ACHN (cell line): ENCODE data around the gene MLF2.
"Not testable (repeated sequence)": the region's sequence is repeated elsewhere in the genome, so short reads cannot be mapped to it uniquely, and the experiment has no call there.

ENCODE experiments used
- DNase-seq: peaks from one replicate; pipeline ENCODE4 v3.0.0-alpha.2; 2015
- in situ Hi-C: cut with HindIII; loops from 2 replicates; pipeline ENCODE4 v1.10.0; 2017; ENCODE audit warnings: low sequenced_read_pairs, low pct_ligation_motif_present, low pct_unique_long_range_greater_than_20kb

The MLF2 gene

DNA sequence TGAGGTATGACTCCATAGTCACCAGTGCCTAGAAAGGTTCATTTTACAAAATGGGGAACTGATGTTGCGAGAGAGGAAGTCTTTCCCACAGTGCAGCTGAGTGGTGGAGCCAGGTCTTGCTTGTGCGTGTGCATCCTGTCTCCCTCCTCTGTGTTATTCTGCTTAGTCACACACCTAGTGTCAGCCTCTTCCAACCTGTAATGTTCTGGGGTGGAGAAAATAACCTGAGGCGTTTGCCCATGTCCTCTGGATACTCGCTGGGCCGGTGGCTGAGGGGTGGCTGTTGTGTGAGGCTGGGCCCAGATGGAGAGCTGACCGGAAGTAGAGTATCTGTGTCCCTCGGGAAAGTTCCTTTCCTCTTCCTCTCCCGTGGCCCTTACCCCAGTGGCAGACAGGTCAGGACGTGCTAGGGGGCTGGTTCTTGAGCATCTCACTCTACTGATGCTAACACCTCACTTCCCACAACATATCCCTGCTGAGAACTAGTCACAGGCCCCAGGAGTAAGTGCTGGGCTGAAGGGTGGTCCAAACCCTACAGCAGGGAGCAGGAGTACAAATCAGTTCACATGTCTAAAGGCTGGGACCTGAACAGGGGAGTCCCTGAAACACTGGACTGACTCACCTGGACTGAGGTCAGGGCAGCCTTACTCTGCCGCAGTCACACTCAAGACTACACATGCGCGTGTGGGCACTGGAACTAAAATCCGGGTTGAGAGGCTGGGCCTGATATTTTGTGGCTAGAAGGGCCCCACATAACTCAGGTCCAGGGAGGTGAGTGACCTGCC lies 7.0 kb downstream of the MLF2 start:
- no peak for DNase-seq

GRCh38 chr12:6743300-6743699 lies 9.6 kb downstream of the MLF2 start:
- in situ Hi-C loops, DNase-seq: not testable (repeated sequence)

More for the DNA sequence above, 7.0 kb downstream of the MLF2 start:
- in situ Hi-C loops = no loop called here

- in situ Hi-C loops = no loop called here
- no peak for DNase-seq
Observed at GRCh38 chr12:6742834-6743233, 10.1 kb downstream of the MLF2 start.

DNA sequence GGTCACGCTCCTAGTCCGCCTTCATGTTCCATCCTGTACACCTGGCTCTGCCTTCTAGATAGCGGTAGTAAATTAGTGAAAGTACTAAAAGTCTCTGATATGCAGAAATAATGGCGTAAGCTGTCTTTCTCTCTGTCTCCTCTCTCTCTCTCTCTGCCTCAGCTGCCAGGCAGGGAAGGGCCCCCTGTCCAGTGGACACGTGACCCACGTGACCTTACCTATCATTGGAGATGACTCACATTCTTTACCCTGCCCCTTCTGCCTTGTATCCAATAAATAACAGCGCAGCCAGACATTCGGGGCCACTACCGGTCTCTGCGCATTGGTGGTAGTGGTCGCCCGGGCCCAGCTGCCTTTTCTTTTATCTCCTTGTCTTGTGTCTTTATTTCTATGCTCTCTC lies 10.9 kb downstream of the MLF2 start:
- DNase-seq, in situ Hi-C loops: not testable (repeated sequence)

- no peak for DNase-seq
- in situ Hi-C loops = no loop called here
Observed at GRCh38 chr12:6736754-6737153, 16.2 kb downstream of the MLF2 start.

GRCh38 chr12:6735448-6736191 lies 17.3 kb downstream of the MLF2 start:
- in situ Hi-C loops = no loop called here
- peak; percentile 72 for DNase-seq

DNA sequence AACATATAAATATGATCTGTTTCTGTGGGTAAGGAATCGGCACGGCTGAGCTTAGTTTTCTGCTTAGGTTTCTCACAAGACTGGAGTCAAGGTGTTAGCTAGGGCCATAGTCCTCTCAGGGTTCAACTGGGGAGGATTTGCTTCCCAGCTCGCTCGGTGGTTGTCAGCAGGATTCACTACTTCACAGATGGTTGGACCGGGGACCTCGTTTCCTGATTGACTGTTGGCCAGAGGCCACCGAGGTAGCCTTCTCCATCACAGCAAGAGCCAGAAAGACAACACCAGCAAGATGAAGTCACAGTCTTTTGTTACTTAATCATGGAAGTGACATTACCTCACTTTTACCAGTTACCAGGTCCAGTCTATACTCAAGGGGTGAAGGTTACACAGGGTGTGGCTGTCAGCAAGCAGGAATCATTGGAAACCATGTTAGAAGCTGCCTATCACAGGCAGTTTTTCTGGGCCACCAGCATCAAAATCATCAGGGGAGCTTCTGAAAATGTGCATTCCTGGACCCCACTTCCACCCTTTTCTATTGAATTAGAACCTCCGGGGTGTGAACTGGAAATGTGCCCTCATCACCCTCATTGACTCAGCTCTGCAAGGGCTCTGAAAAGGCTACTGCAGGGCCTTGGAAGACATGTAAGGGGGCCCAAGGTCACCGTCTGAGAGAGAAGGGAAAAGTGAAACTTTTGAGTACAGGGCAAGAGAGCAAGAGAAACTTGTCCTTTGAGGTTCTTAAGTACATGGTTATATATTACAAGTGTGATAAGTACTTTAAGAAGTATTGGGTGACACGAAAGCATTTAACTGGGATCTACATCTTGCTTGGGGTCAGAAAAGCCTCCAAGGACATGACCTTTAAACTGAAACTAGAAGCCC lies 18.2 kb downstream of the MLF2 start:
- in situ Hi-C loops = no loop called here
- DNase-seq = no peak

DNA sequence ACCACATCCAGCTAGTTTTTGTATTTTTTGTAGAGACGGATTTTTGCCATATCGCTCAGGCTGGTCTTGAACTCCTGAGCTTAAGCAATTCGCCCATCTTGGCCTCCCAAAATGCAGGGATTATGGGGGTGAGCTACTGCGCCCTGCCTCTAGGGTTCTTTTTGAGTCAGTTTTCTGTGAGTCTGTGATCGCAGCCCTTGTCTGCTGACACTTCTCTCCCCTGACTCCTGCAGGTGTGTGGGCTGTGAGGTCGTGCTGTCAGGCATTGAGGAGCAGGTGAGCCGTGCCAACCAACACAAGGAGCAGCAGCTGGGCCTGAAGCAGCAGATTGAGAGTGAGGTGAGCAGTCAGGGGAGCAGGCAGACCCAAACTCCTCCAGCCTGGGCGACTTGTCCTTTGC lies 22.8 kb downstream of the MLF2 start:
- in situ Hi-C loops = no loop called here
- DNase-seq = no peak

DNA sequence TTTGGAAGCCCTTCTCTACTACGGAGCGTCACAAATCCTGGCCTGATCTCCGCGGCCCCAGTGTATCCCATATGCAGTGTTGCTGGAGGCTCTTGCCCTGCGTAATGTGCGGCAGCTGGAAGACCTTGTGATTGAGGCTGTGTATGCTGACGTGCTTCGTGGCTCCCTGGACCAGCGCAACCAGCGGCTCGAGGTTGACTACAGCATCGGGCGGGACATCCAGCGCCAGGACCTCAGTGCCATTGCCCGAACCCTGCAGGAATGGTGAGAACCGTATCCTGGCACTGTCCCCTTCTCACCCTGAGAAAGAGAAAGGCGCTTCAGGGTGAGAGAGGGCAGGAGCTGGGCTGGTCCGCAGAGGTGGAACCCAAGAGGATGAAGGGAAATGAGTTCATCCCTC lies 23.8 kb downstream of the MLF2 start:
- in situ Hi-C loops = no loop called here
- no peak for DNase-seq

- in situ Hi-C loops = no loop called here
- no peak for DNase-seq
Observed at GRCh38 chr12:6725350-6725749, 27.6 kb downstream of the MLF2 start.

GRCh38 chr12:6724409-6724797 lies 28.5 kb downstream of the MLF2 start:
- in situ Hi-C loops = no loop called here
- peak; percentile 47 for DNase-seq

DNA sequence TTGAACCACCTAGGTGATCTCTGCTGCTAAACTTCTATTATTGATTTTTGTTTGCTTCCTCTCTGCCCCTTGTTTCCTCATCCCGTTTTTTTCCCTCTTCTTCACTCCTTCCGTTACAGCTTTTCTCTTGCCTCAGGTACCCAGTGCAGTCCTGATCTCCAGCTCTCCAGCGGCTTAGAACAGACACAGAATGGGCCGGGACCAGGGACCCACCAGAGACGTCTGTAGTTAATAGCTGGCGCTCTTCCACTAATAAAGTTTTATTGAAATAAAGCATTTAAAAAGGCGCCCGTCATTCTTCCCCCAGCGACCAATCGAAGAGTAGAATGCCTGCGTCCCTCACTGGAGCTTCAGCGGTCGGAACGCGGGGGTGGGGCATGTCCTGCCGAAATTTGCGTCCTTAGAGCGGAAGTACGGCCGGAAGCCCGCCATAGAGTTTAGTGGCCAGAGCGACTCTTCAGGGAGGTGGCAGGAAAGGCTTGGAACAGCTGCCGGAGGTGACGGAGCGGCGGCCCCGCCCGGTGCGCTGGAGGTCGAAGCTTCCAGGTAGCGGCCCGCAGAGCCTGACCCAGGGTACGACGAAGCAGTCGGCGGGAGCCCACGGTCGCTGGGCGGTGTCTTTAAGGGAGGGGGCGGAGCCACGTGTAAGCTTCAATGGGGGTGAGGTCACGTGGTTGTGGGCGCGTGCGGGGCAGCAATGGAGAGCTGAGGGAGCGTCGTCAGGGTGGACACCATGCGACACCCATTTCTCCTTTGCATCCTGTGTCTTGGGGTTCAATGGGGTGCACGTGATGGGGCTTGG lies 29.1 kb downstream of the MLF2 start, which contains the start of gene COPS7A:
TSS of gene COPS7A (plus strand) at position 440 of the 802 bp plus-strand sequence. CDS start 611 bp downstream, outside the sequence.
- in situ Hi-C loops = no loop called here
- peak; percentile 100 for DNase-seq

- in situ Hi-C loops = no loop called here
- no peak for DNase-seq
Observed at GRCh38 chr12:6722863-6723262, 30.1 kb downstream of the MLF2 start.

- DNase-seq = no peak
- in situ Hi-C loops = no loop called here
Observed at GRCh38 chr12:6716874-6717437, 36.0 kb downstream of the MLF2 start.

GRCh38 chr12:6716031-6716873 lies 36.7 kb downstream of the MLF2 start:
- DNase-seq, in situ Hi-C loops: not testable (repeated sequence)

- in situ Hi-C loops = no loop called here
- DNase-seq = no peak
Observed at GRCh38 chr12:6708960-6709394, 44.0 kb downstream of the MLF2 start.

GRCh38 chr12:6708351-6708750 lies 44.6 kb downstream of the MLF2 start:
- in situ Hi-C loops, DNase-seq: not testable (repeated sequence)
